Activated effector memory CD4-positive, alpha-beta T cell treated with Interleukin-2 at 50 U/mL for 16 hours (primary cell): ENCODE results near the gene PFKFB3.
"Not testable (repeated sequence)": the region's sequence is repeated elsewhere in the genome, so short reads cannot be mapped to it uniquely, and the experiment has no call there.

Experiments used
- DNase-seq: peaks from one replicate; pipeline ENCODE4 v3.0.0-alpha.2; 2020

The PFKFB3 gene

DNA sequence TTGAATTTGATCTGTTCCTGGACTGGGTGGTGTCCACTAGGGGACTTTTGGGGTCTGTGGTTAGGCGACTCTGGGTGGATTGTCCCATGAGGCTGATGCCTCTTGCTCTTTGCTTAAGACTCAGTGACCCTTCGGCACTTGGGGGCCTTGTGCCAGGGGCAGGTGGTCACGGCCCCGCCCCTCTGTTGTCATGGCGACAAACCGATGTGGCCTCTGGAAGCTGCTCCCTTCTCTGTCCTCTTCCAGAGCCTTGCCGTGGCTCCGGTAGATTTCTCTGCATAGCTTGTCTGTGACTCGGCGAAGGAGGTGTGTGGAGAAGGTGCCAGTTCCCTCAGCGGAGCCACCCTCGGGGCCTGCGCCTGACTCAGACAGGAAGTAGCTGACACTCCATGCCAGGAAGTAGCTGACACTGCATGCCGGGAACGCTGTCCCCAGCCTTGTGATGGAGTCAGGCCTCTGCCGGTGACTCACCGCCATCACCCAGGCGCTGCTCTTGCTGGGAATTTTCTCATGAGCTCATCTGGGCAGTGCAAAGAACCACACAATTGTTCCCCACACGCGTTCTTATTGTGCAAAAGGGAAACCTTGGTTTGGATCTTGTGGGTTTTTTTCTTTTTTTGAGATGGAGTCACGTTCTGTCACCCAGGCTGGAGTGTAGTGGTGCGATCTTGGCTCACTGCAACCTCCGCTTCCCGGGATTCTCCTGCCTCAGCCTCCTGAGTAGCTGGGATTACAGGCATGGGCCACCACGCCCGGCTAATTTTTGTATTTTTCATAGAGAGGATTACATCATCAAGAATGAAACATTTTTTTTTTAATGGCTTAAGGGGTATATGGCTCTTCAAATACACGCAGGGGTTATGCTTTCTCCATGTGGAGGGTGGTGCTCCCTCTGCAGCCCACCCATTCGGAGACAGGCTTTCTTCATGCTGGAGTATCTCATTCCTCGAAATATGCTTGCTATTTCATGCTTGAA lies 72.6 kb downstream of the PFKFB3 start:
- DNase-seq, result peak; percentile 86

GRCh38 chr10:6276356-6276755 lies 73.6 kb downstream of the PFKFB3 start:
- DNase-seq, result no peak

DNA sequence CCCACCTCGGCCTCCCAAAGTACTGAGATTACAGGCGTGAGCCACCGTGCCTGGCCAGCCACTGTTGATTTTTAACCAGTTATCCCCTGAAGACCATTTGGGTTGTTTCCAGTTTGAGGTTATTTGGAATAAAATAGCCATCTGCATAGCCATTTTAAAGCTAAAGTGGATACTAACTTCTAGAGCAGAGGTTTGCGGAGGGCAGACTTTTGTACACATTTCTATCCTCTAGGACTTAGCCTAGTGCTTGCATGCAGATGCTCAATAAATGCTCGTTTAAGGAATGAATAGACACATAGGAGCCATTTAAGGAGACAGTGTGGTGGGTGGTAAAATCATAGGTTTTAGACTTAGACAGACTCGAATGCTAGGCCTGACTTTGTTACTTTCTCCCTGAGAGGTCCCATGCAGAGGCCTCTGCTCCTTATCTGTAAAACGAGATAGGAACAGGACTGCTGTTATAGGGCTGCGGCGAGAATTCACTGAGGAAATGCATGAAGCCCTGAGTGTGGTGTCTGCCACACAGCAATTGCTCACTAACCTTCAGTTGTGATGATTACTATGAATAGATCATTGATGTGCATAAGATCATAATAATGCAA lies 75.9 kb downstream of the PFKFB3 start:
- no peak for DNase-seq

GRCh38 chr10:6279540-6280267 lies 77.0 kb downstream of the PFKFB3 start:
- DNase-seq, result no peak

DNA sequence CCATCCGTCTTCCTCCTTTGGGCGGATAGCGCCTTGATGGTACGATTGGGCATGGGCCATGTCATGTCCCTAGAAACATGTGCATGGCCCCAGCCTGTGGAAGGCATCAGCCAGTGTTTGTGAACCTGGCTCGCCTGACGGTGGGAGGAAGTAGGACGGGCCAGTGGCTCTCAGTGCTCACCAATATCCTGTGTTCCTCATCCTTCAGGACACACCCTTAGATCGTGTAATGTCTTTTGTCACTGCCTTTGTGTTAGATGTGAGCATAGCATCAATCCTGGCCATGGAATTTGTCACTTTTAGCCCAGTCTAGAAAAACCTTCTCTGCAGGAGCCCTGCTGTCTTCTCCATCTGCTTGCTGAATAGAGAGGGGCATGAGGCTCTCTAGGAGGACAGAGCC lies 77.6 kb downstream of the PFKFB3 start:
- DNase-seq, result no peak

DNA sequence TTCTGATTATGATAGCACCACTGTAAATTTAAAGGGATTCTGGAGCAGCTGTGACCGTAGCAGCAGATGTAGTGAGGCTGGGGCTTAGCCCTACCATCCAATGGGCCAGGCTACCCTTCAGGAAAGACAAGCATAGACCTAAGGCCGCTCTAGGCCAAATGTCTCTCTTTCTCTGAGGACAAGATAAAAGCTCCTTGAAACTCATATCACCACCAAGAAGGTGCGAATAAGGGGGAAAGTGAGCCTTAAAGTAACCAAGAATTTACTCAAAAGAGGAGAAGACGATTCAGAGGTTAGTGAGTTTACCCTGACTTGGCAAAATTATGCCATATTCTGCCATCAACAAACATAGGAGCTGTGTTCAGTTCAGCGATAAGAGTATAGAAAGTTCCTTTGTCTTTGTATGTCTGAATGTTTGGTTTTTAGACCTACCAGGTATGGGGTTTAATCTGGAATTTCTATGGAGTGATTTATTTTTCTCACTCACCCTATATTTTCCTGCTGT lies 79.8 kb downstream of the PFKFB3 start:
- no peak for DNase-seq

DNA sequence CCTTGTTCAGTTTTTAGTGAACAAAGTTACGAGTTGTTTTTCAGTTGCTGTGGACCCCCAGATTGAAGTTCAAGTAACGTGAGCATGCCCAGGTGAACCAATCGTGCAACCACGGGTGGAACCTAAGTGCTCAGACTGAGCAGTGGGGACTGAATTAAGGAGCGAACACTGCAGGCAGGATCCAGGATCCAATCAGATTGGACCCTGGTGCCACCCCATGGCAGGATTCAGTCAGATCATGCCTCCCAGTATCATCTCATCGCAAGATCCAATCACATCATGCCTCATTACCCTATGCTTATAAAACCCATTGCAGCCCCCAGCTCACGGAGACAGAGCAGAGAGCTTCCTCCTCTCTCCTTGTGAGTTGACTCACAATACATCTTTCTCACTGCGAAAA lies 80.9 kb downstream of the PFKFB3 start:
- DNase-seq, result no peak

GRCh38 chr10:6290621-6291020 lies 87.9 kb downstream of the PFKFB3 start:
- DNase-seq, result not testable (repeated sequence)

GRCh38 chr10:6292741-6293151 lies 90.0 kb downstream of the PFKFB3 start:
- DNase-seq, result no peak

DNA sequence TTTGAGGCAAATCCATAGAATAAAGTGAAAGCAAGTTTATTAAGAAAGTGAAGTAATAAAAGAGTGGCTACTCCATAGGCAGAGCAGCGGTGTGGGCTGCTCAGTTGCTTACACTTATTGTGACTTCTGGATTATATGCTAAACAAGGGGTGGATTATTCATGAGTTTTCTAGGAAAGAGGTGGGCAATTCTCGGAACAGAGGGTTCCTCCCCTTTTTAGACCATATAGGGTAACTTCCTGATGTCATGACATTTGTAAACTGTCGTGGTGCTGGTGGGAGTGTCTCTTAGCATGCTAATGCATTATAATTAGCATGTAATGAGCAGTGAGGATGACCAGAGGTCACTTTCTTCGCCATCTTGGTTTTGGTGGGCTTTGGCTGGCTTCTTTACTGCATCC lies 93.7 kb downstream of the PFKFB3 start:
- not testable (repeated sequence) for DNase-seq

GRCh38 chr10:6296828-6297251 lies 94.1 kb downstream of the PFKFB3 start:
- DNase-seq, result no peak

- no peak for DNase-seq
These were observed 94.8 kb downstream of the PFKFB3 start for GRCh38 chr10:6297522-6297921.

GRCh38 chr10:6297951-6298381 lies 95.2 kb downstream of the PFKFB3 start:
- DNase-seq, result no peak

DNA sequence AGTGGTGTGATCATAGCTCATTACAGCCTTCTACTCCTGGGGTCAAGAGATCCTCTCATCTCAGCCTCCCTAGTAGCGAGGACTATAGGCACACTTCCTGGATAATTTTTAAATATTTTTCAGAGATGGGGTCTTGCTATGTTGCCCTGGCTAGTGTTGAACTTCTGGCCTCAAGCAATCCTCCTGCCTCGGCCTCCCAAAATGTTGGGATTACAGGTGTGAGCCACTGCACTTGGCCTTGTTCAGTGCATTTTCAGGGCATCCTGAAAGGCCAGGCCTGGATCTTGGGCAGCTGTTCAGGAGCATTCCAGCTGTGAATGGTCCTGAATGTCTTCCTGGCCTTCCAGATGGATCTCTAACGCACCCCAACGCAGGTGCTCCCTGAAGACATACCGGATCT lies 95.7 kb downstream of the PFKFB3 start:
- DNase-seq, result no peak

DNA sequence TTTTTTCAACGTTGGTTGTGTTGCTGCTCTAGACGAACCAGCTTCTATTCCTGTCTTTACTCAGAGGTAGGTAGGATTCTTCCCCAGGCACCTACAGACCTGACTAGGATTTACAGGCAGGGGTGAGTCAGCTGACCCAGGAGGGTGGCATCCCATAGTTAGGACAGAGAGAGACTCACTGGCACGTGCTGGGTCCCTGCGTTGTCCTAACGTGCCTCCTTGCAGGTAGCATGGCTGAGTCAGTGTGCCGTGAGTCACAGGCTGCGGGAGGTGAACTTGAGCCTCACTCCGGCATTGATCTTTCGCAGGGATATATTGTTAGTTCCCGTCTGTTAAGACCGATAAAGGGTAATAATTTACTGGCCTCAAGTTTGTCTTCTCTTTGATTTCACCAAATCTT lies 96.5 kb downstream of the PFKFB3 start:
- no peak for DNase-seq

- no peak for DNase-seq
These were observed 97.0 kb downstream of the PFKFB3 start for GRCh38 chr10:6299743-6300105.

DNA sequence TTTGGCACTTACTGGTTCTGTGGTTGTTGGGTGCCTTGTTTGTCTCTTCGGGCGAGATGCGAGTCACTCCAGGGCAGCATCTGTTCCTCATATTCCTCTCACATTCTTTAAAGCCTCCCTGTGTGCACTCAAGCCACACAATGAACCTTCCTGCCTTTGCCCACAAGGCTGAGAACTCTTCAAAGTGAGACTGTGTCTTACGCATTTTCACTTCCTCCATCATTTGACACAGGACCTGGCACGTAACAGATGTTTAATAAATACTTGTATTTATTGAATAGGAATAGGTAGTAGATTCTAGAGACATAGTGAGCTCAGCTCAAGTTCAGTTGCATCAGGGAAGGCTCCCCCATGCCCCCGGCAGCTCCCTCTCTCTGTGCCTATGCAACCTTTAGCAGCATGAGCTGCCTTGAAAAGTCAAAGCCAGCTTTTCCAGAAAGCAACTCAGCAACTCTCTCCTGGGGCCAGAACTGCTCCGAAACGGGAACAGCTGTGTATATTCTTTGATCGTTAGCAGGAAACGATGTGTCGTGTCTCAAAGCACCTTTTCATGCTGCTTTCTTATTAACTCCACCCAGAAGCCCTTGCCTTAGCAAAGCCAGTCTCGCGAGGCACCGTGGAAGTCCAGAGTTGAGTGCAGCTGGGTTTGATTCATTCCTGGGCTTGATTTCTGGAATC lies 97.5 kb downstream of the PFKFB3 start:
- DNase-seq, result peak; percentile 7

- no peak for DNase-seq
These were observed 98.2 kb downstream of the PFKFB3 start for GRCh38 chr10:6300784-6301460.

DNA sequence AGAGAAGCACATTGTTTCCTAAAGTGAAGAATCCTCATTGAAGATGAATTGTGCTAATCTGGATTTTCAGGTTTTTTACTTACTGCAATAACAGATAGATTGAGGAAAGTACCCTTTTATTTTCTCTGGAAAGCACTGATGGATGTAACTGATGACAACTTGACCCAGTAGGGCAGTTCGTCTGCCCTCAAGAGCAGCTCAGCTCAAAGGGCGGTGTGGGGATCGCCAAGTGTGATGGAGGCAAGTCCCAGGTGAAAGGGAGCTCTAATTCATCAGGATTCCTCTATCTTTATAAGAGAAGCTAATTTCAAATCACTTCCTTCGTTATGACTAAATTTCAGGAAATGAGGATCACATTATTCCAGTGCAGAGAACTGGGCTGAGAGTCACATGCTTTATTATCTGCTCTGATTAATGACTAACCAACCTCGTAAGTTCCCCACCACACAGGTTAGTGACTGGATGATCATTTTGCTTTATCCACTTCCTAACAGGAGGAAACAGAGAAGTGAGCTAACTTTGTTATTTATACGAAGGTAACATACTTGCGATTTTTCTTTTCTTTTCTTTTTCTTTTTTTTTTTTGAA lies 98.8 kb downstream of the PFKFB3 start:
- DNase-seq, result no peak
